ENCODE data around the gene OTX1. TPM values are rescaled to one million over a fixed set of nuclear protein-coding genes. Genes with fewer than 3 reads are reported as not detected.

The OTX1 gene
- total RNA-seq, 1 experiment from 2014 or later: 8.3 TPM

DNA sequence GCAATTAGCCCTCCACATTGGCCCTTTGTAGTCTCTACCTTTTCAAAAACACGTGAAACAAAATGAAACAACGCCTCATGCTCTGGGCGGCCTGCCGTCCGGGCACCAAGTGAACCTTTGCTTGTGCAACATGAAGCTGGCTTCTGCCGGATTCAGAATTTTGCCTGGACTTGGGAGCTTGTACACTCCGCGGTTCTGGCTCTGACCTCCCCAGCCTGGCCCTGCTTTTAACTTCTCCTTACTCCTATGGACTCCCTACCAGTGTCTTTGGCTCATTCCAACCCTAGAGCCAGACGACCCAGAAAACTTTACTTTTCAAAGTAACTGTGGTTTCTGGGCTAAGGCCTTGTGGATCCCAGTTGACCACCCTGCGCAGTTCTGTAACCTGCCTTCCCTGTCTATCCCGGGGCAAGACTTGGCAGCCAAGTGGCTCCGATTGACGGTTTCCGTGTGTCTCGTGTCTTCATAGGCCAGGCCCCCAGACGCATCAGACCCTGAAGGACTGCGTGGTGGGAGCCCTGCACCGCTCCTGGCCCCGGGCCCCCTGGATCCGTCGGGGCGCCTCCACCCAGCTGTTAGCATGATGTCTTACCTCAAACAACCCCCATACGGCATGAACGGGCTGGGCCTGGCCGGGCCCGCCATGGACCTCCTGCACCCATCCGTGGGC is 1.9 kb downstream of the OTX1 start:
- no TSS peak for BruUV-seq (replicated peaks)
- no peak overlapping the region for H3K27ac Mint-ChIP-seq (ENCODE audit: unreplicated experiment)
- no peaks in the 10 kb centered on the region for H3K9me3 Mint-ChIP-seq (ENCODE audit: low read depth, unreplicated experiment)
- H3K4me1 Mint-ChIP-seq (ENCODE audit: low read depth, unreplicated experiment): peaks cover 9% of the 10 kb centered on the region
- CTCF ChIA-PET: interaction anchor here (0.6 kb wide), 1 partner anchor 444 kb away, joined by 3 read pairs; no protein-coding TSS in a partner anchor
- DNase-seq: no peak
- H3K36me3 Mint-ChIP-seq (ENCODE audit: insufficient read depth, unreplicated experiment): peaks cover 51% of the 10 kb centered on the region
- intact Hi-C loops (cut with micrococcal nuclease; ENCODE audit: unreplicated experiment): no loop called here
- peak overlapping the region; percentile 80 for H3K4me3 Mint-ChIP-seq (ENCODE audit: low read depth, unreplicated experiment)
- TF ChIP-seq, protein P1, sequence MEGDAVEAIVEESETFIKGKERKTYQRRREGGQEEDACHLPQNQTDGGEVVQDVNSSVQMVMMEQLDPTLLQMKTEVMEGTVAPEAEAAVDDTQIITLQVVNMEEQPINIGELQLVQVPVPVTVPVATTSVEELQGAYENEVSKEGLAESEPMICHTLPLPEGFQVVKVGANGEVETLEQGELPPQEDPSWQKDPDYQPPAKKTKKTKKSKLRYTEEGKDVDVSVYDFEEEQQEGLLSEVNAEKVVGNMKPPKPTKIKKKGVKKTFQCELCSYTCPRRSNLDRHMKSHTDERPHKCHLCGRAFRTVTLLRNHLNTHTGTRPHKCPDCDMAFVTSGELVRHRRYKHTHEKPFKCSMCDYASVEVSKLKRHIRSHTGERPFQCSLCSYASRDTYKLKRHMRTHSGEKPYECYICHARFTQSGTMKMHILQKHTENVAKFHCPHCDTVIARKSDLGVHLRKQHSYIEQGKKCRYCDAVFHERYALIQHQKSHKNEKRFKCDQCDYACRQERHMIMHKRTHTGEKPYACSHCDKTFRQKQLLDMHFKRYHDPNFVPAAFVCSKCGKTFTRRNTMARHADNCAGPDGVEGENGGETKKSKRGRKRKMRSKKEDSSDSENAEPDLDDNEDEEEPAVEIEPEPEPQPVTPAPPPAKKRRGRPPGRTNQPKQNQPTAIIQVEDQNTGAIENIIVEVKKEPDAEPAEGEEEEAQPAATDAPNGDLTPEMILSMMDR (IDR thresholded peaks at IDR 0.05; ENCODE audit: unreplicated experiment): no peak
- H3K27me3 Mint-ChIP-seq (ENCODE audit: unreplicated experiment): no peaks in the 10 kb centered on the region

DNA sequence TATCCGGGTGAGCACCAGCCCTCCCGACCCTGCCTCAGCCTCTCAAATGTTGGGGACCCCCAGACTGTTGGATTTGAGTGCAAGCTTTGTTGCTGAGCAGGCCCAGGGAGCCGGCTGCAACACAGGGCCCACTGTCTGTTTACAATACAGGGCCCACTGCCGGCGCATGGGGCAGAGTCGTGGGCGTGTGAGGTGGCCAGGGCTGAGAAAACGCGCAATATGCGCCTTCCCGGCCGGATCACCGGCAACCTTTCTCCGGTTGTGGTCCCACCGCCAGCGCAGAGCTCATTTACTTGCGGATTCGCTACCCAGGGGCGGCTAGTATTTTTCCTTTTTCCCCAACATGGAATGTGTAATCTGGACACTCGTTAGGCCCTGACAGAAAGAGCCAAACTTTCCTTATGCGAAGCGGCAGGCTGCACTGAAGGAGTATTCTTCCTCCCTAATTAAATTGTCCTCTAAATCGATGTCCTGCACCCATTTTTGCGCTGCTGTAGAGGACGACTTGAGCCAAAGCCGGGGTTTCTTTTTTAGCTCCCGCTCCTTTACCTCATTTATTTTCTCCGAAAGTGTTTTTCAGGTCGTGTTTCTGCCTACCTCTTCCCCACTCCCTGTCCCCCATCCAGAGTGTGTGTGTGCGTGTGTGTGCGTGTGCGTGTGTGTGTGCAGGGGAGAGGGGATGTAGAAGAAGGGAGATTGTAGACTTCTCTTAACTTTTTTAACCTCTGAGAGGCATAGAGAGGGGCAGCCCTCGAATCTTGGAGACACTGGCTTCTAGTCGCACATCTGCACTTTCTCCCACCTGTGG is 2.7 kb downstream of the OTX1 start:
- TF ChIP-seq, protein P1 (IDR thresholded peaks at IDR 0.05; ENCODE audit: unreplicated experiment): no peak
- no TSS peak for BruUV-seq (replicated peaks)
- H3K36me3 Mint-ChIP-seq (ENCODE audit: insufficient read depth, unreplicated experiment): peaks cover 51% of the 10 kb centered on the region
- no peak for DNase-seq
- H3K27me3 Mint-ChIP-seq (ENCODE audit: unreplicated experiment): no peaks in the 10 kb centered on the region
- no peak overlapping the region for H3K27ac Mint-ChIP-seq (ENCODE audit: unreplicated experiment)
- intact Hi-C loops (cut with micrococcal nuclease; ENCODE audit: unreplicated experiment): no loop called here
- no peaks in the 10 kb centered on the region for H3K9me3 Mint-ChIP-seq (ENCODE audit: low read depth, unreplicated experiment)
- CTCF ChIA-PET: no interaction called here
- peaks cover 9% of the 10 kb centered on the region for H3K4me1 Mint-ChIP-seq (ENCODE audit: low read depth, unreplicated experiment)
- H3K4me3 Mint-ChIP-seq (ENCODE audit: low read depth, unreplicated experiment): no peak overlapping the region

DNA sequence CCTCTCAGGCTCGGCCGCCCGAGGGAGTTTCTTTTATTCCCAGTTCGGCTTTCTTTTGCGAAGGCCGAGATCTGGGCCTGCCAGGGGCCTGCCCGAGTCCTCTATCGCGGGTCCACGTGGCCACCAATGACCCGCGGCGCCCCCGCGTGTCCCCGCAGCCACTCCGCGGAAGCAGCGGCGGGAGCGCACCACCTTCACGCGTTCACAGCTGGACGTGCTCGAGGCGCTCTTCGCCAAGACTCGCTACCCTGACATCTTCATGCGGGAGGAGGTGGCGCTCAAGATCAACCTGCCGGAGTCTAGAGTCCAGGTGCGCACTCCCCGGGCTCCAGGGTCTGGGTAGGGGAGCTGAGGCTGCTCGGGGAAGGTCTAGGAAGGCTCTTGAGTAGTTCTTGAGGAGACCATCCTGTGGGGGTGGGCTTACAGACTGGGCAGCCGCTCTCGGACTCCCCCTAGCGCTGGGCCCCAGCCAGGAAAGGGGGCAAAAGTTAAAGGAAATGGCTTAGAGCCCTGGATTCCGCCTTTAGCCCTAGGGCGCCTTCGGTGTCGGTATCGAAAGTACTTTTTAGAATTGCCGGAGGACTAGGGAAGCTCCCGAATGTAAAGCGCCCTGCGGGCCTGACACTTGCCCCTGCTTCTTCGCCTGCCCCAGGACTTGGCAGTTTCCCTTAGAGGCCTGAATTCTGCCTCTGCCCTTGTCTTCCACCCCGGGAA is 3.4 kb downstream of the OTX1 start:
- peaks cover 45% of the 10 kb centered on the region for H3K36me3 Mint-ChIP-seq (ENCODE audit: insufficient read depth, unreplicated experiment)
- H3K27me3 Mint-ChIP-seq (ENCODE audit: unreplicated experiment): no peaks in the 10 kb centered on the region
- H3K27ac Mint-ChIP-seq (ENCODE audit: unreplicated experiment): no peak overlapping the region
- TF ChIP-seq, protein P1 (IDR thresholded peaks at IDR 0.05; ENCODE audit: unreplicated experiment): no peak
- H3K4me1 Mint-ChIP-seq (ENCODE audit: low read depth, unreplicated experiment): peaks cover 2% of the 10 kb centered on the region
- no peak for DNase-seq
- intact Hi-C loops (cut with micrococcal nuclease; ENCODE audit: unreplicated experiment): no loop called here
- no peaks in the 10 kb centered on the region for H3K9me3 Mint-ChIP-seq (ENCODE audit: low read depth, unreplicated experiment)
- no peak overlapping the region for H3K4me3 Mint-ChIP-seq (ENCODE audit: low read depth, unreplicated experiment)
- BruUV-seq (replicated peaks): no TSS peak
- CTCF ChIA-PET: no interaction called here

DNA sequence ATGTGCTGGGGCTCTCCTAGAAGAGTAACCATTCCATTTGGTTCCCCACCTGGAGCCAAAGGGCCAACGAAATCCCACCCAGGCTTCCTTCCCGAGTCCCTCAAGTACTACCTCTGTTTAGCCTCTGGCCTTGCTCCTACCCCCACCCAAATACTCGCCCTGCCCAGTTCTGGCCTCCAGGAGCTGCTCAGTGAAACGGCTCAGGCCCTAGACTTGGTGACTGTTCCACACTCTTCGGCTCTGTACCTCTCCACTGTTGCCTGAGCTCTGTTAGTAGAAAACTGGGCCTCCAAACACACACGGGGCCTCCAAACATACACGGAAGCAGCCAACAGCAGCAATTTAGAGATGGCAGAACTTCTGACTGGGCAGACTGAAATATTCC is 4.2 kb downstream of the OTX1 start:
- Mint-ChIP-seq H3K9me3 (ENCODE audit: low read depth, unreplicated experiment) (no peaks in the 10 kb centered on the region), H3K4me3 (ENCODE audit: low read depth, unreplicated experiment) (no peak overlapping the region), H3K36me3 (ENCODE audit: insufficient read depth, unreplicated experiment) (peaks cover 45% of the 10 kb centered on the region), H3K27ac (ENCODE audit: unreplicated experiment) (no peak overlapping the region), H3K4me1 (ENCODE audit: low read depth, unreplicated experiment) (no peaks in the 10 kb centered on the region), H3K27me3 (ENCODE audit: unreplicated experiment) (no peaks in the 10 kb centered on the region)
- CTCF ChIA-PET: no interaction called here
- no TSS peak for BruUV-seq (replicated peaks)
- TF ChIP-seq, protein P1 (IDR thresholded peaks at IDR 0.05; ENCODE audit: unreplicated experiment): no peak
- no peak for DNase-seq
- intact Hi-C loops (cut with micrococcal nuclease; ENCODE audit: unreplicated experiment): no loop called here
